ENCODE data around the gene SLC25A27.

Gene SLC25A27

DNA sequence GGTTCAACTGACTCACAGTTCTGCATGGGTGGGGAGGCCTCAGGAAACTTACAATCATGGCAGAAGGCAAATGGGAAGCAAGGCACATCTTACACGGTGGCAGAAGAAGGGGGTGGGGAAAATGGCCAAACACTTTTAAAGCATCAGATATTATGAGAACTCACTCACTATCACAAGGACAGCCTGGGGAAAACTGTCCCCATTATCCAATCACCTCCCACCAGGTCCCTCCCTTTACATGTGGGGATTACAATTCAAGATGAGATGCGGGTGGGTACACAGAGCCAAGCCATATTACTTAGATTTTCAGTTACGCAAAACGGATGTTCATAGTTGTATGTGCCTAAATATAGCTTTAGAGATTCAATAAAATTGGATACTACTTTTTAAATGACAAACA, 25.8 kb upstream of the SLC25A27 start:
- Histone ChIP-seq H2BK5ac (ENCODE audit: low read depth, low read length, poor library complexity, severe bottlenecking) (no peak overlapping the region), H3K23ac (ENCODE audit: low read length in 2 of 2) (no peak overlapping the region), H4K8ac (ENCODE audit: low read length) (no peak overlapping the region), H4K91ac (ENCODE audit: low read length) (no peak overlapping the region), H3K9me3 (ENCODE audit: control insufficient read depth, low read length) (no peaks in the 10 kb centered on the region), H3K14ac (ENCODE audit: low read length in 2 of 2) (no peak overlapping the region), H3K18ac (ENCODE audit: low read depth in 1 of 2, low read length in 2 of 2) (no peak overlapping the region), H2BK120ac (ENCODE audit: low read depth, low read length) (no peak overlapping the region), H2BK15ac (ENCODE audit: low read depth, poor library complexity, severe bottlenecking) (no peak overlapping the region), H3K27me3 (ENCODE audit: control insufficient read depth in 1 of 2, insufficient read depth in 1 of 2, low read length in 2 of 2) (no peaks in the 10 kb centered on the region), H2AFZ (ENCODE audit: low read depth, low read length) (no peak overlapping the region), H3K4ac (ENCODE audit: low read depth in 1 of 2, low read length in 2 of 2) (no peak overlapping the region), H3K9ac (ENCODE audit: low read length) (no peak overlapping the region), H3K79me1 (replicated peaks; ENCODE audit: low read length, poor library complexity, severe bottlenecking) (no peaks in the 10 kb centered on the region), H3K4me3 (ENCODE audit: insufficient read depth in 1 of 2, low read depth in 1 of 2, low read length in 2 of 2) (no peak overlapping the region), H3K4me1 (ENCODE audit: control insufficient read depth, insufficient read depth, low read depth, low read length) (no peaks in the 10 kb centered on the region), H3K27ac (ENCODE audit: low read length, poor library complexity, severe bottlenecking) (no peak overlapping the region), H3K36me3 (ENCODE audit: control insufficient read depth in 1 of 2, insufficient read depth in 2 of 2, low read depth in 1 of 2, low read length in 2 of 2) (no peaks in the 10 kb centered on the region), H2BK12ac (ENCODE audit: low read length in 2 of 2) (no peak overlapping the region), H2AK5ac (ENCODE audit: low read length, severe bottlenecking) (no peak overlapping the region), H3K4me2 (ENCODE audit: low read length, poor library complexity, severe bottlenecking) (no peak overlapping the region)
- no peak for DNase-seq
- WGBS: 100% methylated on average over 1 of the region's 4 CpGs

DNA sequence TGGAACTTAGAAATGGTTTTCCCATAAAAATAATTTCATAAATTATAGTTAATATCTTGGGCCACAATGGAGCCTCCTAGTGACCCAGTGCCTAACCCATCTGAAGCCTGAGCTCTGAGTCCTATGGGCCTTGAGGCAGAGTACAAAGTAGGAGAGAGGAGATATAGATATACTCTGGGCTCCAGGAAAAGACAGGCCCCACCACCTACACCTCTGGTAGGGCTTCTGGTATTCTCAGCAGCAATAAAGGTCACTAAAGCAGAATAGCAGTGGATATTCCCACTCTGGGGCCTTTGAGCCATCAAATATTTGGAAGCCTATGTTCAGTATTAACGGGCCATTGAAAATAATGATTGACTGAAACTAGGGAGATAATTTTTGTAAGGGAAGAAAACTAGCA, 24.3 kb upstream of the SLC25A27 start:
- no peak overlapping the region for H3K14ac ChIP-seq (ENCODE audit: low read length in 2 of 2)
- 80% methylated on average over 1 of the region's 1 CpG for WGBS

DNA sequence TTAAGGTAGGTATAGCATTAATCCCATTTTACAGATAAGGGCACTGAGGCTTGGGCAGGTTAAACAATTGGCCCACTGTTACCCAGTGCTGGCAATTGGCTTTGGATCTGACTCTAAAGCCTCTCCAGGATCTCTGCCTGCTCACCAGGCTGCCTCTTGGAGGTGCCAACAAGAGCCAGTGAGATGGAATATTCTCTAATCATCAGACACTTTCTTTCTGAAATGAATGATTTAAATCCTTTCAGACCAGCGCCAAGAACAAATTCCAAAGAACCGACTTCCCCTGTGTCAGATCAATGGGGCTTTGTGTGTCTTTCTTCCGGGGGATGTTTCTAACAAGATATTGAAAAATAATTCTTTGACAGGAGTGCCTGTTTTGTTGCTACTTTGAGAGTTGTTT, 23.8 kb upstream of the SLC25A27 start:
- Histone ChIP-seq H3K4ac (ENCODE audit: low read depth in 1 of 2, low read length in 2 of 2) (no peak overlapping the region), H4K8ac (ENCODE audit: low read length) (no peak overlapping the region), H3K36me3 (ENCODE audit: control insufficient read depth in 1 of 2, insufficient read depth in 2 of 2, low read depth in 1 of 2, low read length in 2 of 2) (no peaks in the 10 kb centered on the region), H4K91ac (ENCODE audit: low read length) (no peak overlapping the region), H2BK15ac (ENCODE audit: low read depth, poor library complexity, severe bottlenecking) (no peak overlapping the region), H2AFZ (ENCODE audit: low read depth, low read length) (no peak overlapping the region), H2BK5ac (ENCODE audit: low read depth, low read length, poor library complexity, severe bottlenecking) (no peak overlapping the region), H3K23ac (ENCODE audit: low read length in 2 of 2) (no peak overlapping the region), H3K4me3 (ENCODE audit: insufficient read depth in 1 of 2, low read depth in 1 of 2, low read length in 2 of 2) (no peak overlapping the region), H3K79me1 (replicated peaks; ENCODE audit: low read length, poor library complexity, severe bottlenecking) (no peaks in the 10 kb centered on the region), H3K4me2 (ENCODE audit: low read length, poor library complexity, severe bottlenecking) (no peak overlapping the region), H3K9me3 (ENCODE audit: control insufficient read depth, low read length) (no peaks in the 10 kb centered on the region), H2BK12ac (ENCODE audit: low read length in 2 of 2) (no peak overlapping the region), H3K18ac (ENCODE audit: low read depth in 1 of 2, low read length in 2 of 2) (no peak overlapping the region), H2BK120ac (ENCODE audit: low read depth, low read length) (no peak overlapping the region), H3K27me3 (ENCODE audit: control insufficient read depth in 1 of 2, insufficient read depth in 1 of 2, low read length in 2 of 2) (no peaks in the 10 kb centered on the region), H3K14ac (ENCODE audit: low read length in 2 of 2) (no peak overlapping the region), H3K9ac (ENCODE audit: low read length) (no peak overlapping the region), H2AK5ac (ENCODE audit: low read length, severe bottlenecking) (no peak overlapping the region), H3K4me1 (ENCODE audit: control insufficient read depth, insufficient read depth, low read depth, low read length) (no peaks in the 10 kb centered on the region), H3K27ac (ENCODE audit: low read length, poor library complexity, severe bottlenecking) (no peak overlapping the region)
- no peak for DNase-seq
- 100% methylated on average over 3 of the region's 3 CpGs for WGBS

More for the DNA sequence above, 24.3 kb upstream of the SLC25A27 start:
- Histone ChIP-seq H3K4me1 (ENCODE audit: control insufficient read depth, insufficient read depth, low read depth, low read length) (no peaks in the 10 kb centered on the region), H3K9me3 (ENCODE audit: control insufficient read depth, low read length) (no peaks in the 10 kb centered on the region), H3K79me1 (replicated peaks; ENCODE audit: low read length, poor library complexity, severe bottlenecking) (no peaks in the 10 kb centered on the region), H4K91ac (ENCODE audit: low read length) (no peak overlapping the region), H3K23ac (ENCODE audit: low read length in 2 of 2) (no peak overlapping the region), H2BK120ac (ENCODE audit: low read depth, low read length) (no peak overlapping the region), H3K9ac (ENCODE audit: low read length) (no peak overlapping the region), H2BK5ac (ENCODE audit: low read depth, low read length, poor library complexity, severe bottlenecking) (no peak overlapping the region), H3K27me3 (ENCODE audit: control insufficient read depth in 1 of 2, insufficient read depth in 1 of 2, low read length in 2 of 2) (no peaks in the 10 kb centered on the region), H3K27ac (ENCODE audit: low read length, poor library complexity, severe bottlenecking) (no peak overlapping the region), H3K18ac (ENCODE audit: low read depth in 1 of 2, low read length in 2 of 2) (no peak overlapping the region), H2BK12ac (ENCODE audit: low read length in 2 of 2) (no peak overlapping the region), H2BK15ac (ENCODE audit: low read depth, poor library complexity, severe bottlenecking) (no peak overlapping the region), H4K8ac (ENCODE audit: low read length) (no peak overlapping the region), H3K36me3 (ENCODE audit: control insufficient read depth in 1 of 2, insufficient read depth in 2 of 2, low read depth in 1 of 2, low read length in 2 of 2) (no peaks in the 10 kb centered on the region), H3K4me3 (ENCODE audit: insufficient read depth in 1 of 2, low read depth in 1 of 2, low read length in 2 of 2) (no peak overlapping the region), H3K4me2 (ENCODE audit: low read length, poor library complexity, severe bottlenecking) (no peak overlapping the region), H2AFZ (ENCODE audit: low read depth, low read length) (no peak overlapping the region), H3K4ac (ENCODE audit: low read depth in 1 of 2, low read length in 2 of 2) (no peak overlapping the region), H2AK5ac (ENCODE audit: low read length, severe bottlenecking) (no peak overlapping the region)
- DNase-seq: no peak

DNA sequence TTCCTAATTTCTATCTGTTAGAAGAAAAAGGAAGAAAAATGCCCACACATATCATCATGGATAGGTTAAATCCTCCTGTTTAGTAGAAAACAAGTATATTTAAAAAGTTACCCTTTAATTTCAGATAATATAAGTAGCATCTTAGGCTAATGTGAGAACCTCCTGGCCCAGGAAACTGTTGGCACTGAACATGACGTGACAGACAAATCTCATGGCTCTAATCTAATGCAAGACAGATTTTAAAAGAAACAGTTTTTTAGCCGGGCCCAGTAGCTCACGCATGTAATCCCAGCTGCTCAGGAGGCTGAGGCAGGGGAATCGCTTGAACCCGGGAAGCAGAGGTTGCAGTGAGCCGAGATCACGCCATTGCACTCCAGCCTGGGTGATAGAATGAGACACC, 23.1 kb upstream of the SLC25A27 start:
- Histone ChIP-seq H3K4ac (ENCODE audit: low read depth in 1 of 2, low read length in 2 of 2) (no peak overlapping the region), H3K23ac (ENCODE audit: low read length in 2 of 2) (no peak overlapping the region), H2AFZ (ENCODE audit: low read depth, low read length) (no peak overlapping the region), H3K4me2 (ENCODE audit: low read length, poor library complexity, severe bottlenecking) (no peak overlapping the region), H3K14ac (ENCODE audit: low read length in 2 of 2) (no peak overlapping the region), H3K9ac (ENCODE audit: low read length) (no peak overlapping the region), H2BK12ac (ENCODE audit: low read length in 2 of 2) (no peak overlapping the region), H3K4me3 (ENCODE audit: insufficient read depth in 1 of 2, low read depth in 1 of 2, low read length in 2 of 2) (no peak overlapping the region), H3K79me1 (replicated peaks; ENCODE audit: low read length, poor library complexity, severe bottlenecking) (no peaks in the 10 kb centered on the region), H3K36me3 (ENCODE audit: control insufficient read depth in 1 of 2, insufficient read depth in 2 of 2, low read depth in 1 of 2, low read length in 2 of 2) (no peaks in the 10 kb centered on the region), H4K8ac (ENCODE audit: low read length) (no peak overlapping the region), H3K27me3 (ENCODE audit: control insufficient read depth in 1 of 2, insufficient read depth in 1 of 2, low read length in 2 of 2) (no peaks in the 10 kb centered on the region), H4K91ac (ENCODE audit: low read length) (no peak overlapping the region), H3K9me3 (ENCODE audit: control insufficient read depth, low read length) (no peaks in the 10 kb centered on the region), H2BK120ac (ENCODE audit: low read depth, low read length) (no peak overlapping the region), H3K18ac (ENCODE audit: low read depth in 1 of 2, low read length in 2 of 2) (no peak overlapping the region), H3K4me1 (ENCODE audit: control insufficient read depth, insufficient read depth, low read depth, low read length) (no peaks in the 10 kb centered on the region), H2BK15ac (ENCODE audit: low read depth, poor library complexity, severe bottlenecking) (no peak overlapping the region), H3K27ac (ENCODE audit: low read length, poor library complexity, severe bottlenecking) (no peak overlapping the region), H2BK5ac (ENCODE audit: low read depth, low read length, poor library complexity, severe bottlenecking) (no peak overlapping the region), H2AK5ac (ENCODE audit: low read length, severe bottlenecking) (no peak overlapping the region)
- 98% methylated on average over 7 of the region's 7 CpGs for WGBS
- no peak for DNase-seq
